Brain pericyte (primary cell): Measurements from ENCODE around the gene ESYT1.

Experiments
- DNase-seq: peaks from one replicate; pipeline ENCODE4 v3.0.0-alpha.2; 2012; ENCODE audit warnings: low read depth, low spot score

Gene ESYT1, protein sequence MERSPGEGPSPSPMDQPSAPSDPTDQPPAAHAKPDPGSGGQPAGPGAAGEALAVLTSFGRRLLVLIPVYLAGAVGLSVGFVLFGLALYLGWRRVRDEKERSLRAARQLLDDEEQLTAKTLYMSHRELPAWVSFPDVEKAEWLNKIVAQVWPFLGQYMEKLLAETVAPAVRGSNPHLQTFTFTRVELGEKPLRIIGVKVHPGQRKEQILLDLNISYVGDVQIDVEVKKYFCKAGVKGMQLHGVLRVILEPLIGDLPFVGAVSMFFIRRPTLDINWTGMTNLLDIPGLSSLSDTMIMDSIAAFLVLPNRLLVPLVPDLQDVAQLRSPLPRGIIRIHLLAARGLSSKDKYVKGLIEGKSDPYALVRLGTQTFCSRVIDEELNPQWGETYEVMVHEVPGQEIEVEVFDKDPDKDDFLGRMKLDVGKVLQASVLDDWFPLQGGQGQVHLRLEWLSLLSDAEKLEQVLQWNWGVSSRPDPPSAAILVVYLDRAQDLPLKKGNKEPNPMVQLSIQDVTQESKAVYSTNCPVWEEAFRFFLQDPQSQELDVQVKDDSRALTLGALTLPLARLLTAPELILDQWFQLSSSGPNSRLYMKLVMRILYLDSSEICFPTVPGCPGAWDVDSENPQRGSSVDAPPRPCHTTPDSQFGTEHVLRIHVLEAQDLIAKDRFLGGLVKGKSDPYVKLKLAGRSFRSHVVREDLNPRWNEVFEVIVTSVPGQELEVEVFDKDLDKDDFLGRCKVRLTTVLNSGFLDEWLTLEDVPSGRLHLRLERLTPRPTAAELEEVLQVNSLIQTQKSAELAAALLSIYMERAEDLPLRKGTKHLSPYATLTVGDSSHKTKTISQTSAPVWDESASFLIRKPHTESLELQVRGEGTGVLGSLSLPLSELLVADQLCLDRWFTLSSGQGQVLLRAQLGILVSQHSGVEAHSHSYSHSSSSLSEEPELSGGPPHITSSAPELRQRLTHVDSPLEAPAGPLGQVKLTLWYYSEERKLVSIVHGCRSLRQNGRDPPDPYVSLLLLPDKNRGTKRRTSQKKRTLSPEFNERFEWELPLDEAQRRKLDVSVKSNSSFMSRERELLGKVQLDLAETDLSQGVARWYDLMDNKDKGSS

DNA sequence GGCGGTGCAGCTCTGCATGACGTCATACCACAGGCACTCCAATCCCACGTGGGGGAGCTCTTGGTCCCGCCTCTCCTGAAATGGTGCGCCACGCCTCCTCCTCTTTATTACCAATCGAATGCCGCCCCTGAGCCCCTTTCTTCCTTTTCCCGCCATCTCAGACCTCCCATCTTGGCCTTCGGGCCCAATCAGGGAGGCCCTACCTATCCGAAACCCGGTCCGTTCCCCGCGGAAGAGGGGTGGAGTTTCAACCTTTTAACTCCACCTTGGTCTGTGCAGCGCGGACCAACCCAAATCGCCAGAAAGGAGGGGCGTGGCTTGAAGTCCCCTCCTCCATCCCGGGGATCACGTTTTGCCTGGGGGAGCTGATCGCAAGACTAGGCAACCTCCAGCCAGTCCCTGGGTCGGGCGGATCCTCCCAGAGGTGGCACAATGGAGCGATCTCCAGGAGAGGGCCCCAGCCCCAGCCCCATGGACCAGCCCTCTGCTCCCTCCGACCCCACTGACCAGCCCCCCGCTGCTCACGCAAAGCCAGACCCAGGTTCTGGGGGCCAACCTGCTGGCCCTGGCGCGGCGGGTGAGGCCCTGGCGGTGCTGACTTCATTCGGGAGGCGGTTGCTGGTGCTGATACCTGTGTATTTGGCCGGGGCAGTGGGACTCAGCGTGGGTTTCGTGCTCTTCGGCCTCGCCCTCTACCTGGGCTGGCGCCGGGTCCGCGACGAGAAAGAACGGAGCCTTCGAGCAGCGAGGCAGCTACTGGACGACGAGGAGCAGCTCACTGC lies at the start of gene ESYT1:
Gene ESYT1 (plus strand): TSS at position 380 of the 782 bp plus-strand sequence. CDS start 53 bp downstream, at position 433.
- peak; percentile 99 for DNase-seq

DNA sequence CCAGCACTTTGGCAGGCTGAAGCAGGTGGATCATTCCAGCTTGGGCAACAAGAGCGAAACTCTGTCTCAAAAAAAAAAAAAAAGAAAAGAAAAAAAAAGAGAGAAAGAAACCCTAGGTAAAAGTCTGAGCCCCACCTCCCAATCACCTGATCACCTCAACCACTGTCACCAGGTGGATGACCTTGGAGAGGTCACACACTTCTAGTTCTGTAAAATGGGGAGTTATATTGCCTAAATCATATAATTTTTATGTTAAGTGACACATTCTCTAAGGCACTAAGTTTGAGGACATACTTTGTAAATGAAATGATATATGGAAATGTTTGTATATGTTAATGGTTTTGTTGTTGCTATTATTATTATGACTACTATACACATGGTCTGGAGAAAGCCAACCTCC lies 49.6 kb upstream of the ESYT1 start:
- no peak for DNase-seq

DNA sequence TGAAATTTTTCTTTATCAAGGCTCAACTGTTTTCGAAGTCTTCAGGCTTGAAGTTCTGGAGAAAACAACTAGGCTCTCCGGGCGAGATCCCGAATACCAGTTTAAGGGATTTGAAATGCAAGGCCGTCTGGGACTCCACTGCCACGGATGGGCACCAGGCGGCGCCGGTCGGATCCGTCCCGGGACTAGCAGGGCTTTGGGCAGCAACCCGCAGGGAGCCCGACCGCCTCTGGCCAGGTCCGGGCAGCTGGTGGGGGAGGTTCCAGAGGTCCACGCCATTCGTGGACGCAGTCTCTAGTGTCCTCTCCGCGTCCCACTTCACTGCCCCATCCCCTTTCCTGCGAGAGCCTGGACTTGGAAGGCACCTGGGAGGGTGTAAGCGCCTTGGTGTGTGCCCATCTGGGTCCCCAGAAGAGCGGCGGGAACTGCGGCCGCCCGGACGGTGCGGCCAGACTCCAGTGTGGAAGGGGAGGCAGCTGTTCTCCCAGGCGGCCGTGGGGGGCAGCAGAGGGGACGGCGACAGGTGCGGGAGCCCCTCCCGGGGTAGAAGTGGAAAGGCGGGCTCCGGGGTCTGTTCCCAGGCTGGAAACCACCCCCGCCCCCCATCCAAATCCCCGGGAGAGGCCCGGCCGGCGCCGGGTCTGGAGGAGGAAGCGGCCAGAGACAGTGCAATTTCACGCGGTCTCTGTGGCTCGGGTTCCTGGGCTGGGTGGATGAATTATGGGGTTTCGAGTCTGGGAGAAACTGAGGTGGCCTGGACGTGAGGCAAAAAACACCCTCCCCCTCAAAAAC lies 48.9 kb upstream of the ESYT1 start:
- peak; percentile 29 for DNase-seq

GRCh38 chr12:56079723-56080555 lies 48.1 kb upstream of the ESYT1 start, which contains the start of gene ERBB3:
TSS of gene ERBB3 (plus strand) at chr12:56080165. CDS start at chr12:56080301, 136 bp downstream.
- DNase-seq = no peak

DNA sequence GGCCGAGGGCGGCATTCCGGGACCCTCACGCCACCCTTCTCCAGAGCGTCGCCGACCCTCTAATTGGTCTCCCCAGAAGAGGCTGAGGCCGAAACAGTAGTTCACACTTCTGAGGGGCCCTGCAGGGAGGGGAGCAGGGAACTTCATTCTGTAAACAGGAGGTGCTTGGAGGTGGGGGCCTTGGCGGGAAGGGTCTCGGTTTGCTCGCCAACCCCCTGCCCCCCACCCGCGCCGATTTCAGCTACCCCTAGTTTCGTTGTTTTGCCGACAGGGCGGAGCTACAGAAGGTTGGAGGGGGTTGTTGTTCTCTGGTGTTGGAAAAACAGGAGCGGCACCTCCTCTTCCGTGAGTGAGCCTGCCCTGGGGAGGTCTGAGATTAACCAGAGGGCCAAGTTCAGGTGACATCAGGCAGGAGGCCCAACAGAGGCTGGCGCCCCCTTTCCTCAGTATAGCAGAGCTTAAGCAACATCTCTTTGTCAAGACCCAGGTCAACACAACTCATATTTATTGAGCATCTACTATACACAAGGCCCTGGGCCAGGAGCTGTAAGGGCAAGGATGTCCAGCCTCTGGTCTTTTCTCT lies 47.4 kb upstream of the ESYT1 start:
- DNase-seq = no peak

GRCh38 chr12:56081393-56082347 lies 46.4 kb upstream of the ESYT1 start:
- DNase-seq = no peak

DNA sequence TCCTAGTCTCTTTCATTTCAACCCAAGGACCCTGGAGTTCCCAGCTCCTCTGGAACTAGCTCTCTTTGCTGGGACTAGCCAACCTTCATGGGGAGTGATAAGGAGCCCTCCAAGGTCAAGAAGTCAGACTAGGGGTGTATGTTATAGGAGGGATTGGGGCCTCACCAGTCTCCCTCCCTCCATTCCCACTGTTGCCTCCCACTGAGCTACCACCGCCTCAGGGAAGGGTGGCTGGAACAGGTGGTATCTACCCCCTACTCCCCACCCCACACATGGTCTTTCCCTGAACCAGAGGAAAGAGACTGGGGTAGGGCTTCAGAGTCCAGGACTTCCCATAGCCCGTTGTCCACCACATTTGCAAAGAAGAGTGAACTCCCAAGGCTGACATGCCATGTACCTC lies 45.7 kb upstream of the ESYT1 start:
- no peak for DNase-seq

DNA sequence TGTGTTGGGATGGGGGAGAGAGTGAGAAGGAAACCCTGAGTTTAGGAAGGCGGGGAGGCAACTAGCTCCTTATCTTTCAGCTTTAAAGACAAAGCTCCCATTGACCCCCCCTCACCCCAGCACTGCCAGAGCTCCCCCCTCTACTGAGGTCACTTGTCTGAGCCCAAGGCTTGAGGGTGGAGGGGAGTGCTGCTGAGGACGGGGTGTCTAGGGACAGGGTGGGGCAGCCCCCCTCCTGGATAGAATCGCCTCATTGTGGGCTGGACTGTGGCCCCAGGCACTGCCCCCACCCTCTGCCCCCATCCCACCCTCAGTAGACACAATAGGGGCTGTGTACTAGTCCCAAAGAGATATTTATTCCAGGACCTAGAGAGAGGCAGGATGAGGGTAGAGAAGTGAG lies 45.1 kb upstream of the ESYT1 start:
- no peak for DNase-seq

- DNase-seq = no peak
Measured at GRCh38 chr12:56084958-56085543, 43.0 kb upstream of the ESYT1 start.

GRCh38 chr12:56086096-56086495 lies 42.0 kb upstream of the ESYT1 start:
- DNase-seq = no peak

DNA sequence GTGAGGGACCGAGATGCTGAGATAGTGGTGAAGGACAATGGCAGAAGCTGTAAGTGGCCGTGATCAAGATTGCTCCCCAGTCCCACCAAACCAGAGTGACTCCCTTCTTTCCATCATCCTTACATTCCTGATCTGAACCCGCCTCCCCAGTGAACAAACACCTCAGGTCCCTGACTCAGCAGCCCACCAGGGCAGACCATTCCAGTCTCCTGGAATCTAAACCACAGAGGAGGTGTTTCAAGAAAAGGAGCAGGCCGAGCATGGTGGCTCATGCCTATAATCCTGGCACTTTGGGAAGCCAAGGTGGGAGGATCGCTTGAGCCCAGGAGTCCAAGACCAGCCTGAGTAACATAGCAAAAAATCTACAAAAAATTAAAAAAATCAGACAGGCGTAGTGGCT lies 41.5 kb upstream of the ESYT1 start:
- no peak for DNase-seq

DNA sequence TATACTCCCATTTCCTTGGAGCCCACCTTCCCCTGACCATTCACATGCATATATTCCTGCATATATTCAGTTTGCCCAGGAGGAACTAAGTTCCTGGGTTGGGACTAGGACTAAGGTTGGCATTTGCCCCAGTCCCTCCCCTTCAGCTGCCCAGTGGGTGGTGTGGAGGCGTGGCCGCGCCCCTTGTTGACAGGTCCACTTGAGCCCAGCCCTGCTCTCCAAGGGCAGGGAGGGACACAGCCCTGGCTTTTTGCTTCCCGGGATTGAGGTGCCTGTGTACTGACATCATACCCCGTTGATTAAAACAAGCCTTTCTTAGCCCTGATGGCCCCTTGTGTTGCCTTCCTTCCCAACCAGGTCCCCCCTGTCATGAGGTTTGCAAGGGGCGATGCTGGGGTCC lies 40.8 kb upstream of the ESYT1 start:
- DNase-seq = no peak

GRCh38 chr12:56097738-56098137 lies 30.3 kb upstream of the ESYT1 start:
- no peak for DNase-seq

- no peak for DNase-seq
Measured at GRCh38 chr12:56098592-56098991, 29.5 kb upstream of the ESYT1 start.

DNA sequence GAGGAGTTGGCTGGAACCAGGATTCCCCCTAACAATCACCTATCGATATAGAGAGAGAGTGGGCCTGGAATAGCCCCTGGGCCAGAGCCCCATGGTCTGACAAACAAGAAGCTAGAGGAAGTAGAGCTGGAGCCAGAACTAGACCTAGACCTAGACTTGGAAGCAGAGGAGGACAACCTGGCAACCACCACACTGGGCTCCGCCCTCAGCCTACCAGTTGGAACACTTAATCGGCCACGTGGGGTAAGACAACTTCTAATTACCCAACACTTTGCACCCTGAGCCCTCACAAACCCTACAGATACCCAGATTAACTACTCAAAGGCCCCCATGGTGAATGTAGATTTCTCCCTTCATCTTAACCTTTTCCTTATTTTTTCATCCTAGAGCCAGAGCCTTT lies 28.3 kb upstream of the ESYT1 start:
- DNase-seq = no peak

GRCh38 chr12:56101045-56101444 lies 27.0 kb upstream of the ESYT1 start:
- no peak for DNase-seq

DNA sequence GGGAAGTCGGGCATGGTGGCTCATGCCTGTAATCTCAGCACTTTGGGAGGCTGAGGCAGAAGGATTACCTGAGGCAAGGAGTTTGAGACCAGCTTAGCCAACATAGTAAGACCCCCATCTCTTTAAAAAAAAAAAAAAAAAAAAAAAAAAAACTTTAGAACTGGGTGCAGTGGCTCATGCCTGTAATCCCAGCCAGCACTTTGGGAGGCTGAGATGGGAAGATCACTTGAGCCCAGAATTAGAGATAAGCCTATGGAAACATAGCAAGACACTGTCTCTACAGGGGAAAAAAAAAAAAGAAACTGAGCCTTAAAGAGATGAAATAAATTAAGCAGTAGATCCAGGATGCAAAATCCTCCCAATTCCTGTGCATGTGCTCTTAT lies 25.4 kb upstream of the ESYT1 start:
- no peak for DNase-seq
